Measurements from ENCODE around the gene RAB3GAP2. TPM values are rescaled to one million over a fixed set of nuclear protein-coding genes. Genes with fewer than 3 reads are reported as not detected.
"Not testable (repeated sequence)": the region's sequence is repeated elsewhere in the genome, so short reads cannot be mapped to it uniquely, and the experiment has no call there.

RAB3GAP2 gene
- total and polyA plus RNA-seq, 2 experiments from 2014 or later = 15.8 to 22.6 TPM

DNA sequence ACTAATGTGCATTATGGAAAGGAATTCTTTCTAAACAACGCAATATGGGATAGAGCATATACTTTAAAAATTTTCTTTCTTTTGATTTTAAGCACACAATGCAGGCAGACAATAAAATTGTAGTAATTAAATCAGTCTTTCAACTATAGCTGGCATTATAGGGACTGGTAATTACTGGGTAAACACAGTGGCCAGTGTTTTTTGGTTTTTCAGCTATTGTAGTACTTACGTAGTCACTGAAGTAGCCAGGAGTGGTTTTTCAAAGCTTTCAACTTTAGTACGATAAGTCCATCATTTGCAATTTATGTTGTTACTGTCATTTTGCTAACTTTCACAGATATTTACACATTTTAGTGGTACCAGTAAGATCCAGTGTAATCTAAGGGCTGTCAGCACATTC is 50.6 kb downstream of the RAB3GAP2 start:
- no peaks in the 10 kb centered on the region for H3K9me3 ChIP-seq (ENCODE audit: low read depth)
- H3K27ac ChIP-seq = no peak overlapping the region
- no peak overlapping the region for H3K4me3 ChIP-seq
- no peak for DNase-seq
- H3K27me3 ChIP-seq (replicated peaks; ENCODE audit: insufficient read depth) = no peaks in the 10 kb centered on the region
- H3K36me3 ChIP-seq (ENCODE audit: low read depth) = no peaks in the 10 kb centered on the region
- H3K9ac ChIP-seq = no peak overlapping the region
- H3K9me2 ChIP-seq (ENCODE audit: insufficient read depth) = no peaks in the 10 kb centered on the region
- no peak overlapping the region for H3K4me2 ChIP-seq (ENCODE audit: unreplicated experiment)
- no peaks in the 10 kb centered on the region for H3F3A ChIP-seq (ENCODE audit: insufficient read depth)
- peaks cover 100% of the 10 kb centered on the region for H3K79me2 ChIP-seq (ENCODE audit: insufficient read depth)
- in situ Hi-C loops (cut with MboI) = no loop called here
- H2AFZ ChIP-seq = no peak overlapping the region
- peaks cover 4% of the 10 kb centered on the region; the same call in 1 of the 2 replicates for H3K4me1 ChIP-seq (ENCODE audit: insufficient read depth)
- peaks cover 8% of the 10 kb centered on the region for H4K20me1 ChIP-seq (ENCODE audit: insufficient read depth)
- TF ChIP-seq EZH2phosphoT487 (IDR thresholded peaks at IDR 0.05; ENCODE audit: insufficient read depth, low read depth) (no peak), EZH2 (IDR thresholded peaks at IDR 0.05; ENCODE audit: insufficient read depth, poor library complexity, severe bottlenecking) (no peak)
- WGBS, 2 experiments (ENCODE audit: low coverage in 1 of 2, low lambda C conversion rate in 2 of 2, missing lambda C conversion rate in 2 of 2) = 92 to 95% methylated on average over 3 of the region's 3 CpGs

DNA sequence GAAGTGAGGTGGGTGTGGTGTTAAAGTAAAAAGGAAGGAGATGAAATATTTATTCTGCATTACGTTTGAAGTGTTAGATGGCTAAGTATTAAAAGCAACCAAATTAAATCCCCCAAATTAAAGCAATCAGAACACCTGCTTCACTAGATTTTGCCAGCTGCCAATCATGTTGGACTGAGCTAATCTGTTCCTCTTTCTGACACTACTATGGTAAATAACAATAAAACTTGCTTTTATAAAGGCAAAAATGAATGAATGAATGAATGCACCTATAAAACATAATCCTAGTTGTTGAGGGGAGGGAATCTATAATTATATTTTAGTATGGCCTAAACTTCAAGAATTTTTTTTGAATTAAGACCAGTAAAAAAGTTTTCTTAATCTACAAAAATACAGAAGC is 51.0 kb downstream of the RAB3GAP2 start:
- no peak overlapping the region for H3K4me3 ChIP-seq
- in situ Hi-C loops (cut with MboI) = no loop called here
- peaks cover 8% of the 10 kb centered on the region for H4K20me1 ChIP-seq (ENCODE audit: insufficient read depth)
- peaks cover 100% of the 10 kb centered on the region for H3K79me2 ChIP-seq (ENCODE audit: insufficient read depth)
- H3K27ac ChIP-seq = no peak overlapping the region
- TF ChIP-seq EZH2 (IDR thresholded peaks at IDR 0.05; ENCODE audit: insufficient read depth, poor library complexity, severe bottlenecking) (no peak), EZH2phosphoT487 (IDR thresholded peaks at IDR 0.05; ENCODE audit: insufficient read depth, low read depth) (no peak)
- no peak overlapping the region for H3K4me2 ChIP-seq (ENCODE audit: unreplicated experiment)
- WGBS, 2 experiments (ENCODE audit: low coverage in 1 of 2, low lambda C conversion rate in 2 of 2, missing lambda C conversion rate in 2 of 2) = 91 to 95% methylated on average over 1 of the region's 1 CpG
- no peak overlapping the region for H2AFZ ChIP-seq
- H3K9ac ChIP-seq = no peak overlapping the region
- H3K9me3 ChIP-seq (ENCODE audit: low read depth) = no peaks in the 10 kb centered on the region
- DNase-seq = no peak
- no peaks in the 10 kb centered on the region for H3K9me2 ChIP-seq (ENCODE audit: insufficient read depth)
- H3K27me3 ChIP-seq (replicated peaks; ENCODE audit: insufficient read depth) = no peaks in the 10 kb centered on the region
- peaks cover 4% of the 10 kb centered on the region; the same call in 1 of the 2 replicates for H3K4me1 ChIP-seq (ENCODE audit: insufficient read depth)
- H3F3A ChIP-seq (ENCODE audit: insufficient read depth) = no peaks in the 10 kb centered on the region
- no peaks in the 10 kb centered on the region for H3K36me3 ChIP-seq (ENCODE audit: low read depth)

- H3K4me1 ChIP-seq (ENCODE audit: insufficient read depth); H3K27ac ChIP-seq; H3F3A ChIP-seq (ENCODE audit: insufficient read depth); H3K9me3 ChIP-seq (ENCODE audit: low read depth); in situ Hi-C loops (cut with MboI); H2AFZ ChIP-seq; H3K4me3 ChIP-seq; H4K20me1 ChIP-seq (ENCODE audit: insufficient read depth); H3K27me3 ChIP-seq (replicated peaks; ENCODE audit: insufficient read depth); DNase-seq; H3K36me3 ChIP-seq (ENCODE audit: low read depth); H3K4me2 ChIP-seq (ENCODE audit: unreplicated experiment); H3K9me2 ChIP-seq (ENCODE audit: insufficient read depth); H3K9ac ChIP-seq: not testable (repeated sequence)
- H3K79me2 ChIP-seq (ENCODE audit: insufficient read depth) = peaks cover 100% of the 10 kb centered on the region
- WGBS, 2 experiments (ENCODE audit: low coverage in 1 of 2, low lambda C conversion rate in 2 of 2, missing lambda C conversion rate in 2 of 2) = 82 to 85% methylated on average over 4 of the region's 4 CpGs
Observed at GRCh38 chr1:220220699-220221040, 51.6 kb downstream of the RAB3GAP2 start.

DNA sequence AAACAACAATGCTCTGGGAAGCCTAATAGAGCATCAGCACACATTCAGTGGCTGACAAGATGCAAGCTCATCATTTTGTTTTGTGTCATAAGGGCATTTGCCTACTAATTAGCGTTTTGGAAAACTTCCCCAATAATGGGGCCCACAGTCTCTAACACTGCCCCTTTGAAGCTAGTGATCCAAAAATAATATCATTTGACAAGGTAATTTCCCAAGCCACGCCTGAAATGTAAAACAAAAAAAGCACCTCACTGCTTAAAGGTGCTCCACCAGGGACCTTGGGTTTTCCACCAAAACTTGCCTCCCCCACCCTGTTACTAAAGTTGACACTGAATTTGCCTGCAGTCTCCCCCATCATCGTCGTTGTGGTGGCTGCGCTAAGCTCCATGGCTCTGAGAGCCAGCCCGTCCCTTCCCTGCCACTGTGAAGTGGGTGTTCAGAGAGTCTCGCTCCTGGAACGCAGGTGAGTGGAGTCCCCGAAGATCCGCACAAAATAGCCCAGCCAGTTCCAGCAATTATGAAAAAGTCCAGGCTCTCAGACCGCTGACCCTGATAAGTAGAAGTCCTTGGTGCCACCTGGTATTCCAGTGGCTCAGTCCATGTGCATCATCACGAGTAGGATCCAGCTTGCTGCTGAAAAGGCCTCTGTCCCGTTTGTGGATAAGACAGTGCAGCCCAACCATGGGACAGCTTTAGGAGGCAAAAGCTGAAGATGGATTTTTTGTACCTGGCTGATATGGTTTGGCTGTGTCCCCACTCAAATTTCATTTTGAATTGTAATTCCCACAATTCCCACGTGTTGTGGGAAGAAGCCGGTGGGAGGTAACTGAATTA is 52.2 kb downstream of the RAB3GAP2 start:
- Histone ChIP-seq H3F3A (ENCODE audit: insufficient read depth) (no peaks in the 10 kb centered on the region), H3K4me1 (ENCODE audit: insufficient read depth) (peaks cover 4% of the 10 kb centered on the region; the same call in 1 of the 2 replicates), H3K27ac (no peak overlapping the region), H4K20me1 (ENCODE audit: insufficient read depth) (peaks cover 8% of the 10 kb centered on the region), H2AFZ (no peak overlapping the region), H3K4me2 (ENCODE audit: unreplicated experiment) (no peak overlapping the region), H3K79me2 (ENCODE audit: insufficient read depth) (peaks cover 100% of the 10 kb centered on the region), H3K36me3 (ENCODE audit: low read depth) (no peaks in the 10 kb centered on the region), H3K9me3 (ENCODE audit: low read depth) (no peaks in the 10 kb centered on the region), H3K27me3 (replicated peaks; ENCODE audit: insufficient read depth) (no peaks in the 10 kb centered on the region), H3K4me3 (no peak overlapping the region), H3K9me2 (ENCODE audit: insufficient read depth) (no peaks in the 10 kb centered on the region), H3K9ac (no peak overlapping the region)
- no peak for TF ChIP-seq EZH2 (IDR thresholded peaks at IDR 0.05; ENCODE audit: insufficient read depth, poor library complexity, severe bottlenecking)
- no peak for TF ChIP-seq EZH2phosphoT487 (IDR thresholded peaks at IDR 0.05; ENCODE audit: insufficient read depth, low read depth)
- in situ Hi-C loops (cut with MboI) = no loop called here
- WGBS, 2 experiments (ENCODE audit: low coverage in 1 of 2, low lambda C conversion rate in 2 of 2, missing lambda C conversion rate in 2 of 2) = 83 to 86% methylated on average over 15 of the region's 15 CpGs
- no peak for DNase-seq

DNA sequence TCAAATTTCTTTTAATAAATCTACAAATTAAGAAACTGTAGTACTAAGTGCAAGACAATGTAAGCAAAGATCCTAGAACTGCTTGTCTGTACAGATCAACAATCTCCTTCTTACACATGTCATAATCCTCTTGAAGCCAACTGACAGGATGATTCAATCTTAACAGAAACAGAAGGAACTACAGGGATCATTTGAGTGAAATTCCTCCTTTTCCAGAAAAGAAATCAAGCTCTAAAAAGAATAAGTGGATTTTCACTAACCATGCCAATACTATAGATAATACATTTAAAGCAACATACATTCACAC is 53.2 kb downstream of the RAB3GAP2 start:
- no peak overlapping the region for H3K27ac ChIP-seq
- peaks cover 99% of the 10 kb centered on the region for H3K79me2 ChIP-seq (ENCODE audit: insufficient read depth)

GRCh38 chr1:220218397-220219135 is 53.7 kb downstream of the RAB3GAP2 start:
- H3K9ac ChIP-seq; H3K4me2 ChIP-seq (ENCODE audit: unreplicated experiment); H3F3A ChIP-seq (ENCODE audit: insufficient read depth); H3K27me3 ChIP-seq (replicated peaks; ENCODE audit: insufficient read depth); H3K27ac ChIP-seq; in situ Hi-C loops (cut with MboI); H3K9me2 ChIP-seq (ENCODE audit: insufficient read depth); H3K36me3 ChIP-seq (ENCODE audit: low read depth); H4K20me1 ChIP-seq (ENCODE audit: insufficient read depth); H3K4me1 ChIP-seq (ENCODE audit: insufficient read depth); H3K9me3 ChIP-seq (ENCODE audit: low read depth); H2AFZ ChIP-seq; H3K4me3 ChIP-seq: not testable (repeated sequence)
- 55 to 60% methylated on average over 6 of the region's 6 CpGs for WGBS, 2 experiments (ENCODE audit: low coverage in 1 of 2, low lambda C conversion rate in 2 of 2, missing lambda C conversion rate in 2 of 2)
- DNase-seq = peak; percentile 76
- peaks cover 99% of the 10 kb centered on the region for H3K79me2 ChIP-seq (ENCODE audit: insufficient read depth)

More for the DNA sequence above, 53.2 kb downstream of the RAB3GAP2 start:
- Histone ChIP-seq H3K9me3 (ENCODE audit: low read depth) (no peaks in the 10 kb centered on the region), H3K9ac (no peak overlapping the region), H3K9me2 (ENCODE audit: insufficient read depth) (no peaks in the 10 kb centered on the region), H3K36me3 (ENCODE audit: low read depth) (no peaks in the 10 kb centered on the region), H3K4me3 (no peak overlapping the region), H3K27me3 (replicated peaks; ENCODE audit: insufficient read depth) (no peaks in the 10 kb centered on the region), H3K4me2 (ENCODE audit: unreplicated experiment) (no peak overlapping the region), H3K4me1 (ENCODE audit: insufficient read depth) (peaks cover 4% of the 10 kb centered on the region; the same call in 1 of the 2 replicates), H2AFZ (no peak overlapping the region), H4K20me1 (ENCODE audit: insufficient read depth) (peaks cover 8% of the 10 kb centered on the region), H3F3A (ENCODE audit: insufficient read depth) (no peaks in the 10 kb centered on the region)
- in situ Hi-C loops (cut with MboI) = no loop called here
- no peak for DNase-seq
- TF ChIP-seq EZH2phosphoT487 (IDR thresholded peaks at IDR 0.05; ENCODE audit: insufficient read depth, low read depth) (no peak), EZH2 (IDR thresholded peaks at IDR 0.05; ENCODE audit: insufficient read depth, poor library complexity, severe bottlenecking) (no peak)

Data from GM23248 (cell line).